HFFc6 (cell line): ENCODE measurements around the gene CKAP5. TPM values are rescaled to one million over a fixed set of nuclear protein-coding genes. Genes with fewer than 3 reads are reported as not detected.

Source experiments
- DNase-seq: peaks from one replicate; pipeline ENCODE4 v3.0.0-alpha.2; 2018
- H3K27ac Mint-ChIP-seq: 2 replicates; pipeline ENCODE4 v1.8.0; 2020; ENCODE audit warnings: mild to moderate bottlenecking, mixed read lengths
- H3K27me3 Mint-ChIP-seq: 2 replicates; pipeline ENCODE4 v1.8.0; 2021; ENCODE audit warnings: mild to moderate bottlenecking, moderate library complexity, mixed read lengths; ENCODE audit not compliant: insufficient read depth
- H3K36me3 Mint-ChIP-seq: 2 replicates; pipeline ENCODE4 v1.8.0; 2021; ENCODE audit warnings: low read depth, mixed read lengths
- H3K4me1 Mint-ChIP-seq: 2 replicates; pipeline ENCODE4 v1.8.0; 2020; ENCODE audit warnings: low read depth, mixed read lengths
- H3K4me3 Mint-ChIP-seq: 2 replicates; pipeline ENCODE4 v1.8.0; 2020; ENCODE audit warnings: mild to moderate bottlenecking, moderate library complexity, mixed read lengths
- H3K9me3 Mint-ChIP-seq: 2 replicates; pipeline ENCODE4 v1.8.0; 2020; ENCODE audit warnings: mild to moderate bottlenecking, mixed read lengths
- CTCF ChIP-seq: fragments of 200-600 bp; sonication (generic); IDR thresholded peaks from 2 replicates; pipeline ENCODE4 v1.5.0; 2021; ENCODE audit warnings: antibody characterized with exemption, mild to moderate bottlenecking
- total RNA-seq, 6 experiments: library from RNA; stranded (reverse); fragmentation: NEBNext Ultra II Directional; extraction: Animal tissue kit (Norgen Biotek cat#: 25700); gene quantifications; 2 replicates in 1 of 6; 3 replicates in 5 of 6; pipeline ENCODE4 v1.2.3, GENCODE V29; 2021

Gene CKAP5
- total RNA-seq, 6 experiments from 2014 or later, result 87.8 to 125 (median 116) TPM

DNA sequence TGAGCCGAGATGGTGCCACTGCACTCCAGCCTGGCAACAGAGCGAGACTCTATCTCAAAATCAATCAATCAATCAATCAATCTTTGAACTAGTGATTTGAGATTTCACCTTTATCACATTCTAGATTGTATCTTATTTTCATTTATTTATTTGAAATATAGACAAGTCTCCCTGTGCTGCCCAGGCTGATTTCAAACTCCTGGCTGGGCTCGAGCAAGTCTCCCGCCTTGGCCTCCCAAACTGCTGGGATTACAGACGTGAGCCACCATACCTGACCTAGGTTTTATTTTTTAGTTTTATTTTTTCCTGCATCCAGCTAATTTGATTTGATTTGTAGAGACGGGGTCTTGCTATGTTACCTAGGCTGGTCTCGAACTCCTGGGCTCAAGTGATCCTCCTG is 109.9 kb downstream of the CKAP5 start:
- H3K4me1 Mint-ChIP-seq, result no peaks in the 10 kb centered on the region
- peaks cover 4% of the 10 kb centered on the region; the same call in 1 of the 2 replicates for H3K27me3 Mint-ChIP-seq
- H3K9me3 Mint-ChIP-seq, result no peaks in the 10 kb centered on the region
- no peak overlapping the region for H3K4me3 Mint-ChIP-seq
- DNase-seq, result no peak
- H3K27ac Mint-ChIP-seq, result no peak overlapping the region
- H3K36me3 Mint-ChIP-seq, result peaks cover 15% of the 10 kb centered on the region
- TF ChIP-seq CTCF, result no peak

- H3K36me3 Mint-ChIP-seq, result 0 out of 2 replicates have a peak, but pooled peaks cover 4% of the 10 kb centered on the region
- no peaks in the 10 kb centered on the region for H3K4me1 Mint-ChIP-seq
- no peak overlapping the region for H3K27ac Mint-ChIP-seq
- H3K4me3 Mint-ChIP-seq, result no peak overlapping the region
- peaks cover 4% of the 10 kb centered on the region; the same call in 1 of the 2 replicates for H3K27me3 Mint-ChIP-seq
- no peaks in the 10 kb centered on the region for H3K9me3 Mint-ChIP-seq
- no peak for DNase-seq
- TF ChIP-seq CTCF, result no peak
Observed at GRCh38 chr11:46733234-46733633, 112.8 kb downstream of the CKAP5 start.

DNA sequence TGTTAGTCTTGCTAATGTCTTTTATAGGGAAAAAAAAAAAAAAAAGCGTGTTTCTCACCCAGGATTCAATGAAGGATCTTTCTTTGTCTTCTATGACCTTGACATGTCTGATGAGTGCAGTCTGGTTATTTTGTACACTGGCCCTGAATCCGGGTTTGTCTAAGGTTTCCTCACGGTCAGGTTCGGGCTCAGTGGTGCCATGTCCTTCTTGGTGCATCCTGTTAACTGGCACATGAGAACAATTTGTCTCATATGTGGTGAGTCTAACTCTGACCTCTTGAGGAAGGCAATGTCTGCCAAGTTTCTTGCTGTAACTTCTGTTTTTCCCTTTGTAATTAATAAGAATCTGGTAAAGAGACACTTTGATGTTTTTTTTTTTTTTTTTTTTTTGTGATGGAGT is 114.5 kb downstream of the CKAP5 start:
- H3K9me3 Mint-ChIP-seq, result no peaks in the 10 kb centered on the region
- H3K36me3 Mint-ChIP-seq, result 0 out of 2 replicates have a peak, but pooled peaks cover 4% of the 10 kb centered on the region
- H3K4me1 Mint-ChIP-seq, result no peaks in the 10 kb centered on the region
- no peak for DNase-seq
- H3K27ac Mint-ChIP-seq, result no peak overlapping the region
- peaks cover 5% of the 10 kb centered on the region for H3K27me3 Mint-ChIP-seq
- H3K4me3 Mint-ChIP-seq, result no peak overlapping the region
- no peak for TF ChIP-seq CTCF

GRCh38 chr11:46729110-46730027 is 116.7 kb downstream of the CKAP5 start:
- TF ChIP-seq CTCF, result no peak
- Mint-ChIP-seq H3K4me3 (no peak overlapping the region), H3K27ac (no peak overlapping the region), H3K36me3 (0 out of 2 replicates have a peak, but pooled peaks cover 4% of the 10 kb centered on the region), H3K27me3 (peaks cover 1% of the 10 kb centered on the region; the same call in 1 of the 2 replicates), H3K9me3 (no peaks in the 10 kb centered on the region), H3K4me1 (no peaks in the 10 kb centered on the region)
- no peak for DNase-seq

DNA sequence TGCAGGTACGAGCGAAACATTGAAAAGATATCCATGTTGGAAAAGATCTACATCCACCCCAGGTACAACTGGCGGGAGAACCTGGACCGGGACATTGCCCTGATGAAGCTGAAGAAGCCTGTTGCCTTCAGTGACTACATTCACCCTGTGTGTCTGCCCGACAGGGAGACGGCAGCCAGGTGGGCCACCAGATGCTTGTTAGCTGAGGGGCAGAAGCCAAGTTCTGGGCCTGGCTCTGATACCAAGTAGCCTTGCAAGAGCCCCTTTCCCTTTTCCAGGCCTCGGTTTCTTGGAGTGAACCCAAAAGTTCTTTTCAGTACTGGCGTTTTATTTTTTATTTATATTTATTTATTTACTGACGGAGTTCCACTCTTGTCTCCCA is 117.4 kb downstream of the CKAP5 start:
- peaks cover 1% of the 10 kb centered on the region for H3K27me3 Mint-ChIP-seq
- H3K9me3 Mint-ChIP-seq, result no peaks in the 10 kb centered on the region
- no peak for TF ChIP-seq CTCF
- H3K36me3 Mint-ChIP-seq, result 0 out of 2 replicates have a peak, but pooled peaks cover 4% of the 10 kb centered on the region
- no peak for DNase-seq
- H3K27ac Mint-ChIP-seq, result no peak overlapping the region
- H3K4me3 Mint-ChIP-seq, result no peak overlapping the region
- H3K4me1 Mint-ChIP-seq, result no peaks in the 10 kb centered on the region
